GM19239 (cell line): Measurements from ENCODE around the gene KRTAP1-4.
"Not testable (repeated sequence)": the region's sequence is repeated elsewhere in the genome, so short reads cannot be mapped to it uniquely, and the experiment has no call there.

Experiments used
- DNase-seq: peaks from one replicate; pipeline ENCODE4 v3.0.0; 2011; ENCODE audit warnings: low spot score; ENCODE audit not compliant: insufficient read length
- FAIRE-seq: peaks from 2 replicates; lab custom pipeline; 2011; peaks lifted over from hg19 to GRCh38; lab: Jason Lieb, UNC

The KRTAP1-4 gene

DNA sequence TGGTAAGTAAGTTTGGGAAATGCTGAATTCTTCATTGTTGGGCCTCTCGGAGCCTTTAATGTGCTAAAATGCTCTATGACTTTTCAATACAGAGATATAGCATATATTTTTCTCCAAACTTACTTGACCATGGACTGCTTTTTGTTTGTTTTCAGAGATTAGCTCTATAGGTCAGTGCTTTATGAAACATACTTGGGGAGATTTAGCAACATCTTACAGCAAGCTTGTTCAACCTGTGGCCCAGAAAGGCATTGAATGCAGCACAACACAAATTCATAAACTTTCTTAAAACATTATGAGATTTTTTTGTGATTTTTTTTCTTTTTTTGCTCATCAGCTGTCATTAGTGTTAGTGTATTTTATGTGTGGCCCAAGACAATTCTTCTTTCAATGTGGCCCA, 20.1 kb downstream of the KRTAP1-4 start:
- DNase-seq = no peak
- FAIRE-seq = no peak

DNA sequence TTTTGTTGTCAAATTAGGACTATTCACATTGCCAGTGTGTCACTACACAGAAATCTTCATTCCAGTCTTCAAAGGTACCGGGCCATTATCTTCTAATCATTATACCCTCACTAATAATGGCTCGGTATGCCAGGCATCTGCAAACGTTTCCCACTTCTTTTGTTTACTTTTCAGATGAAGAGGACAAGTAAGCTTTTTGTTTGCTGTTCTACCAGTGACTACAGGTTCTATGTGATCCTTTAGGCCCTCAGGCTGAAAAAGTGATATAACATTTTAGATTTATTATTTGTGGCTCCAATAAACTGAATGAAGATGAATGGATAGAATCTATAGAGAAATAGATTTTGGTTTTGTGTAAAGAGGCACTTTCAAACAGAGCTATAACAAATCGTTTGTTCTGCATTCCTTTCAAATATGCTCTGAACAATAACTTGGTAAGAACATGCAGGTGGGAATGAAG, 20.7 kb downstream of the KRTAP1-4 start:
- no peak for DNase-seq
- FAIRE-seq = no peak

DNA sequence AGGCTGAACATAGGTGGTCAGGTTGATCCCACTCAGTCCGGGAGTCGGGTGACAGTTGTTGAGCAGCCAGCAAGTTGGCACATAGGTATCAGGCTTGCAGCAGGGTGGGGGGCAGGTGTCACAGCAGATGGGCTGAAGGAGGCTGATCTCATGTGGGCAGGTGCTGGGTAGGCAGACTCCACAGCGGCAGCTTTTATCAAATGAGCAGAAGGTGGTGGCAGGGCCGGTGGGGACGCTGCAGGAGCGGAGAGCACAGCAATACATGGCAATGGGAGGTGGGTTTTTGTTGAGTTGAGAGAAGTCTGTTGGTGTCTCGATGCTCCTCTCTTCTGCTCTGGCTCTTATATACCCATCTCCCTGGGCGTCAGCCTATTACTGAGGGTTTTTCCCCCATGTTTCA, 21.2 kb downstream of the KRTAP1-4 start, which contains the start of gene KRTAP3-1:
Gene KRTAP3-1, minus strand, starts transcription at position 318 of the 400 bp plus-strand sequence. Its CDS starts 54 bp downstream, at position 264.
- no peak for DNase-seq

DNA sequence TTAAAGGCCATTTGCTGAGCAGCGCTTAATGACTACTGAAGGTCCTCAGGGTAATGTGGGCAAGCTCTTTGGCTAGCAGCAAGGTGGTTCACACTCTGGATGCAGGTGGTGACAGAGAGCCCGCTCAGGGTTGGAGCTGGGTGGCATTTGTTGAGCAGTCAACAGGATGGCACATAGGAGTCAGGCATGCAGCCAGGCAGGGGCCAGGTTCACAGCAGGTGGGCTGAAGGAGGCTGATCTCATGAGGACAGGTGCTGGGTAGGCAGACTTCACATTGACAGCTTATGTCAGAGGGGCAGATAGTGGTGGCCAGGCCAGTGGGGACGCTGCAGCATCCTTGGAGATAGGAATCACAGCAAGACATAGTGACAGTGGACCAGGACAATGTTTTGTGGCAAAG, 25.6 kb downstream of the KRTAP1-4 start:
- DNase-seq = no peak
- FAIRE-seq = no peak

More for the DNA sequence above, 21.2 kb downstream of the KRTAP1-4 start, which contains the start of gene KRTAP3-1:
- FAIRE-seq = no peak

DNA sequence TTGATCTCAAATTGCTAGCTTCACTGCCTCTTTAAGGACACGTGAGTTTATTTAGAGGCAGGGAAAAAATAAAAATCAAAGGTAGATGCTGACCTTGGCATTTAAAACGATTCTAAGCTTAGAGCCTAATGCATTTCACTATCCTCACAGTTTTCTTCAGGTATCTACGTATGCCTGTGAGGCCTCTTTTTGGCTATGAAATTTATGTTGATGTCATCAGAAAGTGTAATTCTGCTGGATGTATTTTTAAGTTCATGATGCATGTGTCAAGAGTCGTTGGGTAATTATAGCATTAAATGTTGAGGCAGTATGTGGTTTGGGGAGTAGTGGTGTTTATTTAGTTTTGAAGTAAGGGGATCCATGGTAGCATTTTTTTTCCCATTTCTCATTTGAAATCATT, 26.1 kb downstream of the KRTAP1-4 start:
- FAIRE-seq = no peak
- DNase-seq = no peak

DNA sequence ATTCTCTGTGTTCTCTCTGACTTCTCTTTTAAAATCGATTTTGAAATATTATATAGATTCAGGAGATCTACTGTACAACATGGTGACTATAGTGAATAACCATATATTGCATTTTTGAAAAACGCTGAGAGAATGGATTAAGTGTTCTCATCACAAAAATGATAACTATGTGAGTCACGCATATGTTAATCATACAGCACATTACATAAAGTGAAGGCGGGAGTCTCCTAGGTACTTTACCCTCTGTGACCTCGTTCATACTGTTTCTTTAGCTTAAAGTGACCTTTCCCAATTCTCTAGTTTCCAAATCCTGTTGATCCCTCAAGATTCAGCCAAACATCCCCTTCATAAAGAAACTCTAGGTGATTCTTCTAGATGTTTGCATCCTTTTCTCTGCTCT, 27.2 kb downstream of the KRTAP1-4 start:
- no peak for DNase-seq
- FAIRE-seq = no peak

DNA sequence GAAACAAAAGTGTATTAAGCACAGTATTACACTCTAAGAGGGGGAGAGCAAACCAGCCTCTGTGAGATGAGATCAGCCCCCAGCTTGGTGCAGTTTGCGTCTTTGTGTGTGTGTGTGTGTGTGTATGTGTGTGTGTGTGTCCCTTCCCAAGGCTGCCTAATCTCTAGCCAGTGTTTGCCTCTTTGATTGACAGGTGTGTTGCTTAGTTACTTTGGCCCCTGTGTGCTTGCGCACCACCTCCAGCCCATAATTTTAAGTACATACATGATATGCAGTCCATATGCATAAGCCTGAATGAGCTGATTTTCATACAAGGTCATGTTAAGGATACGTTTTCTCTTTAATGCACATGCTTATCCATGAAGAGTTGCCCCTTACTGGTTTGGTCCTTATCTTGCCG, 28.2 kb downstream of the KRTAP1-4 start:
- FAIRE-seq (no peak), DNase-seq (no peak)

DNA sequence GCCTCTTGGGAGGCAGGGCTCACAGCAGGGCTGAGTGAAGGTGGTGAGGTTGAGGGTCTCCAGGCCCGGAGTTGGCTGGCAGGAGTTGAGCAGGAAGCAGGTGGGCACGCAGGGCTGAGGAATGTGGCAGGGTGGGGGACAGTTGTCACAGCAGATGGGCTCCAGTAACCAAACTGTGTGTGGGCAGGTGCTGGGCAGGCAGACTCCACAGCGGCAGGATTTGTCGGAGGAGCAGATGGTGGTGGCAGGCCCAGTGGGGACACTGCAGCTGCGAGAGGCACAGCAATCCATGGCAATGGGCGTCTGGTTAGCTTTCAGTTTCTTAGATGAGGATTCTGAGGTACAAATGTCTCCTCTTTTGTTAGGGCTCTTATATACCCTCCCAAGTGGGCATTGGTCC, 30.4 kb downstream of the KRTAP1-4 start, which contains the start of gene KRTAP3-2:
Gene KRTAP3-2, minus strand, starts transcription at position 344 of the 400 bp plus-strand sequence. Its CDS starts 53 bp downstream, at position 291.
- DNase-seq, FAIRE-seq: not testable (repeated sequence)

DNA sequence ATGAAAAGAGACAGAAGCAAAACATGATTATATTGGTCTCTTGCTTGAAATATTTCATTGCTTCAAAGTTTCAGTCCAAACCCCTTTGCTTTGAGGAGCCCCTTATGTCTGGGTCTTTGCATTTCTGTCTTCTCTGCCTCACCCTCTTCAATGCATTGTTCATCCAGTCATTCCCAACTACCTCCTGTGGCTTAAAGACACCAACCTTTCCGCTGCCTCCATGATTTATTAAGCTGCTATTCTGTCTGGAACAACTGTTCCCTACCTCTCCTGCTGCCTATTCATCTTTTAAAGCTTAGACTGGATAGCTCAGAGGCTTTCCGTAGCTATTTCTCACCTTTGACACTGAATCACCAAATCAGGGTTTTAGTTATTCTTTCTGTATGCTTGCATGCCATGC, 32.6 kb downstream of the KRTAP1-4 start:
- DNase-seq (no peak), FAIRE-seq (no peak)

DNA sequence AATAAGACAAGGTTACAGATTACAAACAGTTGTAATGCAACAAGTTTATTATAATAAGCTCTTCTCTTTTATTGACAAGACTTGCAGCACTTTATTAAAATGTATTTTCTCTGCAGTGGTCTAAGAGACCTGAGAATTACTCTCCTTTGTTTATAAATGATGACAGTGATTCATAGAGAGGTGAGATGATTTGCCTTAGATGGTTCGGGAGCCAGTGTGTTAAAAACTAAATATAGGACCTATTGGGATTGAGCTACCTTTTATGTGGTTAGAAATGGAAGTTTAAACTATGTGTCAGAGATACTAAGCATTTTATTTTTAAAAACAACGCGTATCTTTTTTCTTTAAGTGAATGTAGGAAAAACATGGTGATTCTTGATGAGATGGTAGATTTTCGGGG, 33.2 kb downstream of the KRTAP1-4 start:
- DNase-seq (no peak), FAIRE-seq (no peak)

DNA sequence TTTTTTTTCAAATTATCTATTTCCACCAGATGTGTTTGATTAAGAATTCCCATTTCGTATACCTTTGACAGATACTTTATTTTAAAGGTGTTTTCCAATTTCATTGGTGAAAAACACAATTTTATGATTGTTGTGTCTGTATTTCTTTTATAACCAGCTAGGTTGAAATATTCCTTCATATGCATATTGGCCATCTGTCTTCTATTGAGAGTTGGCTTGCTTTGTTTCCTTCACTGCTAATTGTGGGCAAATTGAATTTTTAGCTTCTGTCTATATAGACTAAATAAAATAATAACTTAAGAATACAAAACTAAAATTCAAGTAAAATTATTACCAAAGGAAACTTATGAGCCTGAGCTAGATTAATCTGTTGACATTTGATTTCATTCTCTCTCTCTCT, 34.9 kb downstream of the KRTAP1-4 start:
- FAIRE-seq = no peak
- no peak for DNase-seq

DNA sequence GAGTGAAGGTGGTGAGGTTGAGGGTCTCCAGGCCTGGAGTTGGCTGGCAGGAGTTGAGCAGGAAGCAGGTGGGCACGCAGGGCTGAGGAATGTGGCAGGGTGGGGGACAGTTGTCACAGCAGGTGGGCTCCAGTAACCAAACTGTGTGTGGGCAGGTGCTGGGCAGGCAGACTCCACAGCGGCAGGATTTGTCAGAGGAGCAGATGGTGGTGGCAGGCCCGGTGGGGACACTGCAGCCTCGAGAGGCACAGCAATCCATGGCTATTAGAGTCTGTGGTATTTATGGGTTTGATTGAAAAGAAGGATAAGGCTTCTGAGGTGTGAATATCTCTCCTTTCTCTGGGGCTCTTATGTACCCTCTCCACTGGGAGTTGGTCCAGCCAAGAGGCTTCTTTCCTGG, 36.2 kb downstream of the KRTAP1-4 start, which contains the start of gene KRTAP3-3:
Gene KRTAP3-3, minus strand, starts transcription at position 326 of the 400 bp plus-strand sequence. Its CDS starts 67 bp downstream, at position 259.
- no peak for DNase-seq
- no peak for FAIRE-seq

DNA sequence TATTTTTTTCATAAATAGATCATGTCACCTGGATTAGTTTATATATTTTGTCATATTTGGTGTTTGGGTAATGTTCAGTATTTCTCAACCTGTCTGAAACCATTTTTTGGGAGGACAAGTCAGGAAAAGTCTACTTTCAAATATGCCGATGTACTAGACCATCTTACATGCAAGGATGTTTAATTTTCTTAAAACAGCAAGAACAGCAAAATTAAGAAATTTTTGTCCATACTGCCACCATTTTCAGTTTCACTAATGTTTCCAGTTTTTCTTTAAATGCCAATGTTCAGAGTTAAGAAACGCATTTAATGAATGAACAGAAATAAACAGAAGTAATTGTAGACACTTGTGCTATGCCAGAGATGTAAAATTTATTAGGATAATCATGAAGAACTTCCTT, 36.9 kb downstream of the KRTAP1-4 start:
- DNase-seq (no peak), FAIRE-seq (no peak)

DNA sequence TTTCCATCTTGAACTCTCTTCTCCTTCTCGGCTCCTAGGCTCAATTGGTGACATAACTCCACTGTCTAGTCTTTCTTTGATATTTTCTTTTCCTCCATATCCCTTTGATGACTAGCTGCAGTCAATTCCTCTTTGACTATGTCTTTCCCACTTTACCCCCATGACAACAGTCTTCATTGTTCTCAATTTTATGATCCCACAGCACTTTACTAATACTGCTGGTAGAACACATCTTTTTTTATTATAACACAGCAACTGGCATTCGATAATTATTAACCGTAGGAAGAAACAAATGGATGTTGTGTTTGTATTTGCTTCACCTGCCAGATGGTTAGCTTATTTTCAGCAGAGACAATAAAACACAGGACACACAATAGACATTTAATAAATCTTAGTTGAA, 37.3 kb downstream of the KRTAP1-4 start:
- FAIRE-seq = no peak

DNA sequence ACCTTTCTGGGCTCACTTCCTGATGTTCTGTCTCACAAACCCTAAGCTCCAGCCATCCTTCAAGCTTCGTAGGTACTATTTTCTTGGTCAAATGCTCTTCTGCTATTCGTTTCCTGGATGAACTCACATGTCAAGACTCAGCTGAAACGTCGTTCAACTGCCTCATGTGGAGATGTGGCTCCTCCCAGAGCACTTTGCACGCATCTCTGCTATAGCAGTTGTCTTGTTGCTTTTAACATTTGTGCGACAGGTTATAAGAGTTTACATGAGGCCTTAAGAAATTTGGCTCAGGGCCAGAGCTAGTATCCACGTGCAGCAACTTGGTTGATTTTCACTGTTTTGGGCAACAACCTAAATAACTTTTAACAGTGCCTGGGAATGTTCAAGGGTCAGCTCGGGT, 43.1 kb downstream of the KRTAP1-4 start:
- FAIRE-seq = no peak
- DNase-seq = no peak

More for the DNA sequence above, 37.3 kb downstream of the KRTAP1-4 start:
- DNase-seq = no peak

DNA sequence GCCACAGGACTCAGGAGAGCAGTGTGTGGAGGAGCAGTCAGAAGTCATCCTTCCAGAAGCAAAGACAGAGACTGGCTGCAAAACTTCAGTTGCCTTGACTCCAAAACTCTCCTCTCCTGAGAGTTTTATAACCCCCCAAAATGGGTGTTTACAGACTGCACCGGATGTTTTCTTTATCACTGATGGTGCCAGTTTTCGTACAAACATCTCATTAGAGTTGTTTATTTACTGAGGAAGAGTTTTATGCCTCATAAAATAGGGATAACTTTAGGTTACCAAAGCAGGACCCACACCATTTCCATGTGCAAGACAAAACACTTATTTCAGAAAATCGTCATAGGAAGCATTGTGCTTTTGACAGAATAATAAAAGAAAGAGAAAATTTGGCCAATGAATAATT, 45.8 kb downstream of the KRTAP1-4 start, which contains the start of gene KRT40:
Gene KRT40, minus strand, starts transcription at position 101 of the 400 bp plus-strand sequence. Its CDS starts 53 bp downstream, at position 48.
- DNase-seq = no peak
- FAIRE-seq = no peak

DNA sequence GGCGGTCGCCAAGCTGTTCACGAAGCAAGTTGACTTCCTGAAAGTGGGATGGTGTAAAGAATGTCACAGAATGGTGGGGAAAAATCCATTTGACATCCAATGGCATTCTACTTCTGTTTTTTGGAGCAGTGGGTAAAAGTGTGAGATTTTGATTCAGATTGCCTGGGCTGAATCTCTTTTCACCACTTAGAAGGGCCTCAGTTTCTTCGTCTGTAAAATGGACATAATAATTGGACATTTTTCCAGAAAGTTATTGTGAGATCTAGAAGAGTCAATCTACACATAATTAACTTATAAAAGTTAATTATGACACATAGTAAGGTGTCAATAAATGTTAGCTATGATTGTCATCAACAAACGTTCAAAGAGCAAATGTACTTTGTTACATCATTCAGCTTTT, 48.9 kb downstream of the KRTAP1-4 start:
- no peak for DNase-seq

DNA sequence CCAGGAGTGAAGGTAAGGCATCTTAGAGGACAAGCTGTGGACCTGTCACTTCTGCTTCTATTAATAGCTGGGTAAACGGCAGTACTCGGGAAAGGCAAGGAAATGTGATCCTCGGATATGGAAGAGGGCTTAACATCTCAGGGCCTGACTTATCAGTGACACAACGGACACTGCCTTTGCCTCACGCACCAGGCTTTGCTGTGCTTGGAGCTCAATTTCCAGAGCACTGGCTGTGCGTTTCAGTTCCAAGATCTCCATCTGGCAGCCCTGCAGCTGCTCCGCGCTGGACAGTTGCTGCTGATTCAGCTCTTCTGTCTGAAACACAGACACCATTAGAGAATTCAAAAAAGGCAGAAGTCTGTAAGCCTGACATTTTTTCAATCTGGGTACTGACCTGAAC, 49.4 kb downstream of the KRTAP1-4 start:
- DNase-seq (no peak), FAIRE-seq (no peak)

More for the DNA sequence above, 48.9 kb downstream of the KRTAP1-4 start:
- no peak for FAIRE-seq

DNA sequence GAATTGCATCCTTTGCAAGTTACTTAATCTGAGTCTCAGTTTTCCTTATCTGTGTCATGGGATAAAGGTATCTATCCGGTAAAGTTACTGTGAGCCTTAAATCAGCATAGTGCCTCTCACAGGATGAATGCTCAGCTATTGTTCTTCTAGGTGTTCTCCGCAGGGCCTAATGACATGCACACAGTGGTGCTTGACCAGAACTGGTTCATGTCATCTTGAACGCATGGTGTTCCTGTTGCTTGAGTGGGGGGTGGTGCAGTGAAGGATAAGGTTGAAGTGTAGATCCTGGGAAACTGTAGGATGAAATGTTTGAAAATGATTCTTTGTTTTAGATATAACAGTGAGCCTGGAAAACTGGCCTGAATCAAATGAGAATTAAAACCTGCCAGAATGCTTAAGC, 49.9 kb downstream of the KRTAP1-4 start:
- DNase-seq = no peak
- no peak for FAIRE-seq
